Measurements from ENCODE around the gene C10orf90. TPM values are rescaled to one million over a fixed set of nuclear protein-coding genes. Genes with fewer than 3 reads are reported as not detected.

The C10orf90 gene
- total RNA-seq, 1 donor from 2014 or later, result not detected

GRCh38 chr10:126398924-126399323 lies 271.6 kb downstream of the C10orf90 start:
- intact Hi-C loops (cut with micrococcal nuclease), result no loop called here
- CTCF ChIA-PET, result no interaction called here
- H3K36me3 Mint-ChIP-seq (ENCODE audit: low read depth), result no peaks in the 10 kb centered on the region
- no peak overlapping the region for H3K4me3 Mint-ChIP-seq
- ATAC-seq (ENCODE audit: low read depth) (no peak), DNase-seq (no peak)
- H3K27me3 Mint-ChIP-seq, result peaks cover 6% of the 10 kb centered on the region
- H3K9me3 Mint-ChIP-seq, result peaks cover 3% of the 10 kb centered on the region
- no peak overlapping the region for H3K27ac Mint-ChIP-seq
- POLR2A ChIA-PET, result no interaction called here
- TF ChIP-seq CTCF (IDR thresholded peaks at IDR 0.05), result no peak
- H3K4me1 Mint-ChIP-seq, result no peaks in the 10 kb centered on the region

- peaks cover 6% of the 10 kb centered on the region for H3K27me3 Mint-ChIP-seq
- POLR2A ChIA-PET, result no interaction called here
- no peak for ATAC-seq (ENCODE audit: low read depth)
These were observed 272.1 kb downstream of the C10orf90 start for GRCh38 chr10:126398383-126398743.

GRCh38 chr10:126397640-126398382 lies 272.7 kb downstream of the C10orf90 start:
- H3K9me3 Mint-ChIP-seq, result peaks cover 3% of the 10 kb centered on the region
- H3K27ac Mint-ChIP-seq, result no peak overlapping the region
- H3K36me3 Mint-ChIP-seq (ENCODE audit: low read depth), result no peaks in the 10 kb centered on the region
- DNase-seq (no peak), ATAC-seq (ENCODE audit: low read depth) (no peak)
- peaks cover 6% of the 10 kb centered on the region for H3K27me3 Mint-ChIP-seq
- H3K4me3 Mint-ChIP-seq, result no peak overlapping the region
- ChIA-PET CTCF (no interaction called here), POLR2A (no interaction called here)
- H3K4me1 Mint-ChIP-seq, result no peaks in the 10 kb centered on the region
- intact Hi-C loops (cut with micrococcal nuclease), result no loop called here
- no peak for TF ChIP-seq CTCF (IDR thresholded peaks at IDR 0.05)

More at GRCh38 chr10:126398383-126398743, 272.1 kb downstream of the C10orf90 start:
- H3K36me3 Mint-ChIP-seq (ENCODE audit: low read depth), result no peaks in the 10 kb centered on the region
- peaks cover 3% of the 10 kb centered on the region for H3K9me3 Mint-ChIP-seq
- CTCF ChIA-PET, result no interaction called here
- no peaks in the 10 kb centered on the region for H3K4me1 Mint-ChIP-seq
- DNase-seq, result no peak
- no peak overlapping the region for H3K27ac Mint-ChIP-seq
- H3K4me3 Mint-ChIP-seq, result no peak overlapping the region
- TF ChIP-seq CTCF (IDR thresholded peaks at IDR 0.05), result no peak
- intact Hi-C loops (cut with micrococcal nuclease), result no loop called here

GRCh38 chr10:126397156-126397555 lies 273.3 kb downstream of the C10orf90 start:
- Mint-ChIP-seq H3K36me3 (ENCODE audit: low read depth) (no peaks in the 10 kb centered on the region), H3K4me3 (no peak overlapping the region), H3K9me3 (peaks cover 3% of the 10 kb centered on the region), H3K27me3 (peaks cover 8% of the 10 kb centered on the region), H3K4me1 (no peaks in the 10 kb centered on the region), H3K27ac (no peak overlapping the region)
- DNase-seq, result no peak
- ATAC-seq (ENCODE audit: low read depth), result no peak
- CTCF ChIA-PET, result no interaction called here
- POLR2A ChIA-PET, result no interaction called here
- no peak for TF ChIP-seq CTCF (IDR thresholded peaks at IDR 0.05)
- intact Hi-C loops (cut with micrococcal nuclease), result no loop called here

GRCh38 chr10:126394948-126395347 lies 275.5 kb downstream of the C10orf90 start:
- H3K4me3 Mint-ChIP-seq, result no peak overlapping the region
- intact Hi-C loops (cut with micrococcal nuclease), result no loop called here
- H3K27ac Mint-ChIP-seq, result no peak overlapping the region
- TF ChIP-seq CTCF (IDR thresholded peaks at IDR 0.05), result no peak
- no peaks in the 10 kb centered on the region for H3K36me3 Mint-ChIP-seq (ENCODE audit: low read depth)
- CTCF ChIA-PET, result no interaction called here
- H3K4me1 Mint-ChIP-seq, result no peaks in the 10 kb centered on the region
- DNase-seq, result no peak
- POLR2A ChIA-PET, result no interaction called here
- no peak for ATAC-seq (ENCODE audit: low read depth)
- peaks cover 3% of the 10 kb centered on the region for H3K9me3 Mint-ChIP-seq
- peaks cover 10% of the 10 kb centered on the region for H3K27me3 Mint-ChIP-seq
